HTERT RPE-1 (cell line): ENCODE results near the gene INO80.

Experiments
- in situ Hi-C: fragments of 300-500 bp; cut with MboI; formaldehyde crosslinking; loops from 4 replicates; pipeline ENCODE4 v1.14.3; 2020; ENCODE audit warnings: low sequenced_read_pairs

INO80 gene

GRCh38 chr15:41011055-41011815 lies 104.8 kb downstream of the INO80 start:
- in situ Hi-C loops, result no loop called here

- in situ Hi-C loops, result no loop called here
Measured at GRCh38 chr15:41010345-41010744, 105.7 kb downstream of the INO80 start.

- in situ Hi-C loops, result no loop called here
Measured at GRCh38 chr15:41006479-41006878, 109.6 kb downstream of the INO80 start.

- in situ Hi-C loops, result no loop called here
Measured at GRCh38 chr15:41004490-41004889, 111.6 kb downstream of the INO80 start.

GRCh38 chr15:41001524-41002214 lies 114.4 kb downstream of the INO80 start:
- in situ Hi-C loops, result no loop called here

GRCh38 chr15:40999190-40999589 lies 116.9 kb downstream of the INO80 start:
- in situ Hi-C loops, result no loop called here

- in situ Hi-C loops, result no loop called here
Measured at GRCh38 chr15:40995656-40996055, 120.4 kb downstream of the INO80 start.

- in situ Hi-C loops, result no loop called here
Measured at GRCh38 chr15:40992825-40993224, 123.3 kb downstream of the INO80 start.

GRCh38 chr15:40992241-40992741 lies 123.8 kb downstream of the INO80 start:
- in situ Hi-C loops, result no loop called here

GRCh38 chr15:40991355-40991754 lies 124.7 kb downstream of the INO80 start:
- in situ Hi-C loops, result no loop called here

GRCh38 chr15:40990789-40991188 lies 125.3 kb downstream of the INO80 start:
- in situ Hi-C loops, result no loop called here

GRCh38 chr15:40990080-40990479 lies 126.0 kb downstream of the INO80 start:
- in situ Hi-C loops, result no loop called here

- in situ Hi-C loops, result no loop called here
Measured at GRCh38 chr15:40988156-40988555, 127.9 kb downstream of the INO80 start.

- in situ Hi-C loops, result no loop called here
Measured at GRCh38 chr15:40986820-40987219, 129.3 kb downstream of the INO80 start.

GRCh38 chr15:40985541-40986330 lies 130.3 kb downstream of the INO80 start:
- in situ Hi-C loops, result no loop called here

- in situ Hi-C loops, result no loop called here
Measured at GRCh38 chr15:40984964-40985363, 131.1 kb downstream of the INO80 start.

GRCh38 chr15:40984406-40984805 lies 131.7 kb downstream of the INO80 start:
- in situ Hi-C loops, result no loop called here

GRCh38 chr15:40982855-40983254 lies 133.2 kb downstream of the INO80 start:
- in situ Hi-C loops, result no loop called here

- in situ Hi-C loops, result no loop called here
Measured at GRCh38 chr15:40981186-40981585, 134.9 kb downstream of the INO80 start.

GRCh38 chr15:40978562-40978961 lies 137.5 kb downstream of the INO80 start:
- in situ Hi-C loops, result no loop called here

- in situ Hi-C loops, result no loop called here
Measured at GRCh38 chr15:40978141-40978540, 137.9 kb downstream of the INO80 start.
